Measurements from ENCODE around the gene GABRB2. TPM values are rescaled to one million over a fixed set of nuclear protein-coding genes. Genes with fewer than 3 reads are reported as not detected.

GABRB2 gene
- total RNA-seq = 1 to 10 TPM in 3 of 4 donors, not detected in 1; 3.1 to 3.2 (median 3.2) TPM

DNA sequence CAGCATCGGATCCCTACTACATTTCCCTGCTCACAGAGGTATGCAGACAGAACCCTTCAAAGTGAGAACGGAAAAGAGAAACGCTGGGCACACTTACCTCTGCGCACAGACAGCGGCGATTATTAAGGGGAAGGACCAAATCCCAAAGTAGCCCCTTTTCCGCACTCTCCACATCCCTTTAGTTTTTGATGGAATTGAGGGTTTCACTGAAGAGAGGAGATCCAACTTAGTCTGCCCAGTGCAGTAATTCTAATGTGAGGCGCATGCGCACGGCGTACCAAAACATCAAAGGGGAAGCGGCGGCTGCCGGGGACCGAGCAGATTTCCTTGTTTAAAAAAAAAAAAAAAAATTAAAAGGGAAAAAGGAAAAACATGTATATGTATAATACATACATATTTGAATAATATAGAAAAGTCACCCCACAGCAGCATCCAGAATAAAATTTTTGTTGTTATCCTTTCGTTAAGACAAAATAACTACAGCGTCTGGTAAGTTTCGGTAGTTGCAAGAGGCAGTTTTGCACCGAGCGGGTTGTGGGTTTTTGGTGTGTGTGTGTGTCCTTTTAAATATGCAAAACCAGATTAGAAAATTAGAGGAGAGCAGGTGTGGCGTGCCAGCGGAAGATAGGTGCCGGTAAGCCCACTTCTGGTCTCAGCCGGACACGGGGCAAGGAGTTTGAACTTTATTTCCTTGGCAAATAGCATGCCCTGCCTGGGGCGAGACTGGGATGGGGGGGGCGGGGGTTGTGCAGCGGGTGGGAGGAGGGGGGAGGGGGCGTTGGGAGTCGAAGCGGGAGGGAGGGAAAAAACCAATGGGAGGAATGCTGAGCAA, at the start of gene GABRB2:
Gene GABRB2 (minus strand): TSS at position 256 of the 832 bp plus-strand sequence. CDS start 82 bp downstream, at position 174.
- Histone ChIP-seq H3K4me3 (peak within 1 kb of the TSS; percentile 14 to 55 (median 32)), H3K27me3 (peaks cover 0 to 22% of the 10 kb centered on the region in 2 donors), H3K27ac (no peak within 1 kb of the TSS), H3K36me3 (no peaks in the 10 kb centered on the region), H3K4me1 (peaks cover 0 to 16% (median 0%) of the 10 kb centered on the region in 4 donors), H3K9me3 (no peaks in the 10 kb centered on the region)
- TF ChIP-seq, protein P1, sequence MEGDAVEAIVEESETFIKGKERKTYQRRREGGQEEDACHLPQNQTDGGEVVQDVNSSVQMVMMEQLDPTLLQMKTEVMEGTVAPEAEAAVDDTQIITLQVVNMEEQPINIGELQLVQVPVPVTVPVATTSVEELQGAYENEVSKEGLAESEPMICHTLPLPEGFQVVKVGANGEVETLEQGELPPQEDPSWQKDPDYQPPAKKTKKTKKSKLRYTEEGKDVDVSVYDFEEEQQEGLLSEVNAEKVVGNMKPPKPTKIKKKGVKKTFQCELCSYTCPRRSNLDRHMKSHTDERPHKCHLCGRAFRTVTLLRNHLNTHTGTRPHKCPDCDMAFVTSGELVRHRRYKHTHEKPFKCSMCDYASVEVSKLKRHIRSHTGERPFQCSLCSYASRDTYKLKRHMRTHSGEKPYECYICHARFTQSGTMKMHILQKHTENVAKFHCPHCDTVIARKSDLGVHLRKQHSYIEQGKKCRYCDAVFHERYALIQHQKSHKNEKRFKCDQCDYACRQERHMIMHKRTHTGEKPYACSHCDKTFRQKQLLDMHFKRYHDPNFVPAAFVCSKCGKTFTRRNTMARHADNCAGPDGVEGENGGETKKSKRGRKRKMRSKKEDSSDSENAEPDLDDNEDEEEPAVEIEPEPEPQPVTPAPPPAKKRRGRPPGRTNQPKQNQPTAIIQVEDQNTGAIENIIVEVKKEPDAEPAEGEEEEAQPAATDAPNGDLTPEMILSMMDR (IDR thresholded peaks at IDR 0.05) = no peak
- no peak for TF ChIP-seq POLR2A (IDR thresholded peaks at IDR 0.05)
- peak in 2 of 3 donors; percentile 65 to 66 for DNase-seq

DNA sequence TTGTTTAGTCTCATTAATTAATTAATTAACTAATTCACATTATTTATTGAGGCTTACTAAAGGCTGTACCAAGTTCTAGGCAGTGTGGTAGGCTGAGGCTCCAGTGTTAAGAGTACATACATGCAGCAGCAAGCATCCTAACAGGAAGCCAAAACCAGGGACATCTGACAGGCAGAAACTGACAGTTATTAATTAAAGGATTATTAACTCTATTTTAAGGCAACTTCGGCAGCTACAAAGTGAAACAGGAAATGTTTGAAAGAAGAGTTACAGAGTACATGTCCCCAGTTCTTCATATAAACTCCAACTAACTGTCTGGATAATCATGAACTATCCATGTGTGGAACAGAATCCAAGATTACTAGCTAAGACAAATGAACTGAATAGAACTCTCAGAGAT, 39.3 kb upstream of the GABRB2 start:
- TF ChIP-seq POLR2A (IDR thresholded peaks at IDR 0.05) = no peak
- TF ChIP-seq, protein P1 (IDR thresholded peaks at IDR 0.05) = no peak
- no peak for DNase-seq
- Histone ChIP-seq H3K36me3 (no peaks in the 10 kb centered on the region), H3K27me3 (no peaks in the 10 kb centered on the region), H3K9me3 (no peaks in the 10 kb centered on the region), H3K4me3 (no peak overlapping the region), H3K27ac (no peak overlapping the region), H3K4me1 (no peaks in the 10 kb centered on the region)

DNA sequence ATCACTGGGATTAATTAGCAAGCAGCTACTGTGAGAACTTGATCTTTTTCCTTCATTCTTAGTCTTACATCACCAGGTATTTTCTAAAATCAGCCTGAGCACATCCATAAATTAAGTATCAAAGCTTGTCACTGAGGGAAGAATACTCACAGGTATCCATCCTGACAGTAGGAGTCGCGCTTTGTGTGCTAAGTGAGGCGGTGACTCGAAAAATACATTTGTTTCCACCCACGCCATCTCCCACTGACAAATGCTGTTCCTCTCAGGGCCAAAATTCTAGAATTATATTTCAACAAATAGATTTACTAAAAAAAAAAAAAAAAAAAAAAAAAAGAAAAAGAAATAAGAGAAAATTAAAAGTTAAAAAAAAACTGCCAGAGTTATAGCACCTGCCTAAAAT, 34.1 kb upstream of the GABRB2 start:
- DNase-seq = no peak

DNA sequence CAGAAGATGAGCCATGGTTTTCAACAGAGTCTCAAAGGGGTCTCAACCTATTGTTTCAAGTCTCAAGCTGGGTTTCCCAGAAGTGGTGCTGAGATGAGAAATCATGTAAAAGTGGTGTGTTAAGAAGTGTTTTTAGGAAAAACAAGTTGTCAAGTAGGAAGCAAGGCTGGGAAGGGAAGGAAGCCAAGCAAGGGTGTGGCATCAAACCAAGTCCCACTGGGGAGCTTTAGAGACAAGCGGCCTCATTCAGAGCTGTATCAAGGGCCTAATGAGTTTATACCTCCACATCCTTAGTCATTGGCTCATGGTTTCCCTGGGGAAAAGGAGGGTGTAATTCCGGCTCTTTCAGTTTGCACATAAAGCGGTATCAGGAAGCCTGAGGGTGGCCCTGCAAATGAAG, 26.4 kb upstream of the GABRB2 start:
- Histone ChIP-seq H3K27ac (no peak overlapping the region), H3K27me3 (no peaks in the 10 kb centered on the region), H3K4me3 (no peak overlapping the region), H3K36me3 (no peaks in the 10 kb centered on the region), H3K4me1 (no peaks in the 10 kb centered on the region), H3K9me3 (no peaks in the 10 kb centered on the region)
- TF ChIP-seq POLR2A (IDR thresholded peaks at IDR 0.05) = no peak
- TF ChIP-seq, protein P1 (IDR thresholded peaks at IDR 0.05) = no peak
- DNase-seq = no peak

More for the DNA sequence above, 34.1 kb upstream of the GABRB2 start:
- H3K36me3 ChIP-seq = no peaks in the 10 kb centered on the region
- TF ChIP-seq POLR2A (IDR thresholded peaks at IDR 0.05) = no peak
- TF ChIP-seq, protein P1 (IDR thresholded peaks at IDR 0.05) = no peak
- no peaks in the 10 kb centered on the region for H3K4me1 ChIP-seq
- no peaks in the 10 kb centered on the region for H3K27me3 ChIP-seq
- no peak overlapping the region for H3K4me3 ChIP-seq
- no peaks in the 10 kb centered on the region for H3K9me3 ChIP-seq
- H3K27ac ChIP-seq = no peak overlapping the region

DNA sequence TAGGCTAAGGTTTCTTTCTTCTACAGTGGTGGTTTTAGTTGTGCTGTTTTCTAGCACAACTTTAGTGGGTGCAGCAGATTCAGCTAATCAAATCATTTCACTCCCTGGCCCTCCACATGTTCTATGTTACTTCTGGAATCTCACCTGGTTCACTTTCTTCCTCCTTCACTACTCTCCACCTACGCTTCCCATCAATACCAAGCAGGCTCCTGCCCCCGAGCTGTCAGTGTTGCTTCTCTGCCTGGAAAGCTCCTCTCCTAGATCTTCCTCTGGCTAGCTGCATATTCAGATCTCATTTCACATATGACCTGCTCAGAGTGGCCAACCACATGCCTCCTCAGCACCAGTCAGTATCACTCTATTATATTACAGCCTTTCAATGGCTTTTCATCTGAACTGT, 19.6 kb upstream of the GABRB2 start:
- H3K27me3 ChIP-seq = no peaks in the 10 kb centered on the region
- no peaks in the 10 kb centered on the region for H3K36me3 ChIP-seq
- TF ChIP-seq, protein P1 (IDR thresholded peaks at IDR 0.05) = no peak
- H3K9me3 ChIP-seq = no peaks in the 10 kb centered on the region
- H3K4me1 ChIP-seq = no peaks in the 10 kb centered on the region
- no peak for DNase-seq
- H3K27ac ChIP-seq = no peak overlapping the region
- no peak overlapping the region for H3K4me3 ChIP-seq

All from Peyer's patch (tissue), 4 donors.